ENCODE data around the gene UBTF. TPM values are rescaled to one million over a fixed set of nuclear protein-coding genes. Genes with fewer than 3 reads are reported as not detected.

Gene UBTF
- total RNA-seq, 1 donor from 2014 or later, result 23.7 TPM

DNA sequence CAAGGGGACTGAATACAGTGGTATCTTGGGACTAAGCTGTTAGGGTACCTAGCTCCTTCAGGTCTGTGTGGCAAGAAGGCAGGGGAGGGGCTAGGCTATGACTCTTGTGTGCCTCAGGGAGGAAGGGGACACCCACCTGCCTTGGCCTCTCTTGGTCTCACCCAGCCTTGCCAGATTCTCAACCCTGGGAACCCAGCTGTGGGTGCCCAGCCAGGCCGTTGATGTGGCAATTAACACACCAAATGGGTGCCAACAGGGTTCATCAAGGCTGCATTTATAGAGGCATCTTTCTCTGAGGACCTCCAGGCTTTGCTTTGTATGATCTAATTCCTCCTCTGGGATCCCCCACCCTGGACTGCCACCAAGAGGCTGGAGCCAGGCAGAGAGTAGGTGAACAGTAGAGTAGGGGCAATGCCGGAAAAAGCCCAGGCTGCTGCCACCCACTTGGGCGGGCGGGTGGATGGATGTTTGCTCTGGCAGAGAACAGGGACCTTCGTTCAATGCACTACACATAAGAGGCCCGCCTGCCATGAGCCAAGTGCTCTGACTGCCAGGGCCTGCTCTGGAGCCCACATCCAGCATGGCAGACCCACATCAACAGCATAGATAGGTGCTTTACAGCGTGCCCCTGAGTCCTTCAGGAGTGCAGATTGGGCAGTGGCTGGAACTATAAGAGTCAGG lies 52.2 kb downstream of the UBTF start:
- no peak overlapping the region for H3K9ac ChIP-seq
- H3K4me3 Mint-ChIP-seq, result no peak overlapping the region
- no peaks in the 10 kb centered on the region for H3K9me3 Mint-ChIP-seq
- no peaks in the 10 kb centered on the region for H3K36me3 ChIP-seq
- no peak overlapping the region for H3K27ac Mint-ChIP-seq
- H3F3A ChIP-seq (ENCODE audit: low read depth), result peaks cover 3% of the 10 kb centered on the region
- H3K27me3 Mint-ChIP-seq (ENCODE audit: insufficient read depth, low read depth), result peaks cover 5% of the 10 kb centered on the region
- no peak for DNase-seq (ENCODE audit: low spot score)
- H3K9me3 ChIP-seq (ENCODE audit: low read depth), result no peaks in the 10 kb centered on the region
- TF ChIP-seq EZH2phosphoT487 (IDR thresholded peaks at IDR 0.05) (no peak), EZH2 (IDR thresholded peaks at IDR 0.05) (no peak)
- TF ChIP-seq, protein P1, sequence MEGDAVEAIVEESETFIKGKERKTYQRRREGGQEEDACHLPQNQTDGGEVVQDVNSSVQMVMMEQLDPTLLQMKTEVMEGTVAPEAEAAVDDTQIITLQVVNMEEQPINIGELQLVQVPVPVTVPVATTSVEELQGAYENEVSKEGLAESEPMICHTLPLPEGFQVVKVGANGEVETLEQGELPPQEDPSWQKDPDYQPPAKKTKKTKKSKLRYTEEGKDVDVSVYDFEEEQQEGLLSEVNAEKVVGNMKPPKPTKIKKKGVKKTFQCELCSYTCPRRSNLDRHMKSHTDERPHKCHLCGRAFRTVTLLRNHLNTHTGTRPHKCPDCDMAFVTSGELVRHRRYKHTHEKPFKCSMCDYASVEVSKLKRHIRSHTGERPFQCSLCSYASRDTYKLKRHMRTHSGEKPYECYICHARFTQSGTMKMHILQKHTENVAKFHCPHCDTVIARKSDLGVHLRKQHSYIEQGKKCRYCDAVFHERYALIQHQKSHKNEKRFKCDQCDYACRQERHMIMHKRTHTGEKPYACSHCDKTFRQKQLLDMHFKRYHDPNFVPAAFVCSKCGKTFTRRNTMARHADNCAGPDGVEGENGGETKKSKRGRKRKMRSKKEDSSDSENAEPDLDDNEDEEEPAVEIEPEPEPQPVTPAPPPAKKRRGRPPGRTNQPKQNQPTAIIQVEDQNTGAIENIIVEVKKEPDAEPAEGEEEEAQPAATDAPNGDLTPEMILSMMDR (IDR thresholded peaks at IDR 0.05), result no peak
- no peak overlapping the region for H2AFZ ChIP-seq (replicated peaks)
- no peak overlapping the region for H3K4me3 ChIP-seq
- no peak overlapping the region for H3K27ac ChIP-seq
- H3K36me3 Mint-ChIP-seq, result no peaks in the 10 kb centered on the region
- no peaks in the 10 kb centered on the region for H4K20me1 ChIP-seq (ENCODE audit: low read depth)
- H3K4me1 ChIP-seq, result peaks cover 11% of the 10 kb centered on the region
- no peaks in the 10 kb centered on the region for H3K27me3 ChIP-seq
- H3K79me2 ChIP-seq (ENCODE audit: low read depth), result no peaks in the 10 kb centered on the region
- H3K4me1 Mint-ChIP-seq, result peaks cover 21% of the 10 kb centered on the region
- no peak overlapping the region for H3K4me2 ChIP-seq

DNA sequence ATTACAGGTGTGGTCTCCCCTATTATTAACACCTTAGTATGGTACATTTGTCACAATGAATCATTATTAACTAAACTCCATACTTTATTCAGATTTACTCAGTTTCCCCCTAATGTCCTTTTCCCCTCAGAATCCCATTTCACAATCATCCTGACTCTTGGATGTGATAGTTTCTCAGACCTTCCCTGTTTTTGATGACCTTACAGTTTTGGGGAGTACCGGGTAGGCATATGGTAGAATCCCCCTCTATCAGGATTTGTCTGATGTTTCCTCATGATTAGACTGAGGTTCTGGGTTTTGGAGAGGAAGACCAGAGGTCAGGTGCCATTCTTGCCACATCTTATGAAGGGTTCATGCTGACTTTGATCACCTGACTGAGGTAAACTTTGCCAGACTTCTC lies 55.0 kb downstream of the UBTF start:
- no peak overlapping the region for H3K4me3 Mint-ChIP-seq

DNA sequence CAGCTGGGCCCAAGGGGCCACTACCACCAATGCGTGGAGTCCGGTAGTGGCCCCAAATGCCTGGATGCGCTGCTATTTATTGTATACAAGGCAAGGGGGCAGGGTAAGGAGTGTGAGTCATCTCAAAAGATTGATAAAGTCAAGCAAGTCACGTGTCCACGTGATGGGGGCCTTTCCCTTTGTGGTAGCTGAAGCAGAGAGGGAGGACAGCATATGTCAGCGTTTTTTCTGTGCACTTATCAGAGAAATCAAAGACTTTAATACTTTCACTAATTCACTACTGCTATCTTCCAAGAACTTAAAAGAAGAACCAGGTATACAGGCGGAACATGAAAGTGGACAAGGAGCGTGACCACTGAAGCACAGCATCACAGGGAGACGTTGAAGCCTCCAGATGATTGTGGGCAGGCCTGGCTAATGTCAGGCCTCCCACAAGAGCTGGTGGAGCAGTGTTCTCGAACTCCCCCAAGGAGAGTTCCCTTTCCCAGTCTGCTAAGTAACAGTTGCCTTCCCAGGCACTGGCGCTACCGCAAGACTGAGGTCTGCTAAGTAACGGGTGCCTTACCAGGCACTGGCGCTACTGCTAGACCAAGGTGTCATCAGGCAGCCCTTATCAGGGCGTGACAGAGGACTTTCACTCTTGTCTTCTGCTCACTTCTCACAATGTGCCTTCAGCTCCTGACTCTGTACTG lies 59.8 kb downstream of the UBTF start:
- Histone ChIP-seq H3K4me3 (no peak overlapping the region), H3K27me3 (no peaks in the 10 kb centered on the region), H2AFZ (replicated peaks) (no peak overlapping the region), H3K27ac (no peak overlapping the region), H3F3A (ENCODE audit: low read depth) (no peaks in the 10 kb centered on the region), H3K4me1 (no peaks in the 10 kb centered on the region), H3K36me3 (no peaks in the 10 kb centered on the region), H3K9me3 (ENCODE audit: low read depth) (no peaks in the 10 kb centered on the region), H3K4me2 (no peak overlapping the region), H3K9ac (no peak overlapping the region), H3K79me2 (ENCODE audit: low read depth) (no peaks in the 10 kb centered on the region), H4K20me1 (ENCODE audit: low read depth) (no peaks in the 10 kb centered on the region)
- no peak overlapping the region for H3K4me3 Mint-ChIP-seq
- H3K36me3 Mint-ChIP-seq, result peaks cover 14% of the 10 kb centered on the region
- TF ChIP-seq, protein P1 (IDR thresholded peaks at IDR 0.05), result no peak
- TF ChIP-seq EZH2phosphoT487 (IDR thresholded peaks at IDR 0.05) (no peak), EZH2 (IDR thresholded peaks at IDR 0.05) (no peak)
- peaks cover 2% of the 10 kb centered on the region for H3K27me3 Mint-ChIP-seq (ENCODE audit: insufficient read depth, low read depth)
- DNase-seq (ENCODE audit: low spot score), result no peak
- H3K4me1 Mint-ChIP-seq, result no peaks in the 10 kb centered on the region
- no peak overlapping the region for H3K27ac Mint-ChIP-seq
- H3K9me3 Mint-ChIP-seq, result no peaks in the 10 kb centered on the region

More for the DNA sequence above, 55.0 kb downstream of the UBTF start:
- Mint-ChIP-seq H3K36me3 (peaks cover 2% of the 10 kb centered on the region), H3K27me3 (ENCODE audit: insufficient read depth, low read depth) (peaks cover 3% of the 10 kb centered on the region), H3K4me1 (peaks cover 11% of the 10 kb centered on the region), H3K27ac (no peak overlapping the region), H3K9me3 (no peaks in the 10 kb centered on the region)
- Histone ChIP-seq H3K79me2 (ENCODE audit: low read depth) (no peaks in the 10 kb centered on the region), H3K9me3 (ENCODE audit: low read depth) (no peaks in the 10 kb centered on the region), H3K4me2 (no peak overlapping the region), H2AFZ (replicated peaks) (no peak overlapping the region), H3K27ac (no peak overlapping the region), H4K20me1 (ENCODE audit: low read depth) (no peaks in the 10 kb centered on the region), H3K4me3 (no peak overlapping the region), H3F3A (ENCODE audit: low read depth) (peaks cover 3% of the 10 kb centered on the region), H3K27me3 (no peaks in the 10 kb centered on the region), H3K9ac (no peak overlapping the region), H3K4me1 (no peaks in the 10 kb centered on the region), H3K36me3 (no peaks in the 10 kb centered on the region)
- no peak for DNase-seq (ENCODE audit: low spot score)
- TF ChIP-seq, protein P1 (IDR thresholded peaks at IDR 0.05), result no peak
- TF ChIP-seq EZH2phosphoT487 (IDR thresholded peaks at IDR 0.05), result no peak
- no peak for TF ChIP-seq EZH2 (IDR thresholded peaks at IDR 0.05)

Measured in neural progenitor cell (in vitro differentiated cells).